HEK293T (cell line): ENCODE results near the gene FGFR2.

ENCODE experiments used
- CTCF ChIA-PET: fragments of 350-600 bp; formaldehyde crosslinking; extraction: SDS; loops from one replicate; lab custom pipeline; 2021; ENCODE audit warnings: antibody characterized with exemption, inconsistent platforms; lab: Yijun Ruan, JAX
- POLR2A ChIA-PET: fragments of 350-600 bp; formaldehyde crosslinking; extraction: SDS; loops from one replicate; lab custom pipeline; 2020; ENCODE audit warnings: antibody characterized with exemption, inconsistent platforms; lab: Yijun Ruan, JAX
- DNase-seq: peaks from one replicate; pipeline ENCODE4 v3.0.0; 2012; ENCODE audit warnings: mixed read lengths; ENCODE audit errors: extremely low spot score
- ARNT ChIP-seq: fragments of 450-650 bp; IDR thresholded peaks from 2 replicates; pipeline ENCODE4 v1.6.1; 2017; ENCODE audit warnings: mild to moderate bottlenecking
- BHLHE40 ChIP-seq: fragments of 450-650 bp; IDR thresholded peaks from 2 replicates; pipeline ENCODE4 v1.6.1; 2016; ENCODE audit warnings: mild to moderate bottlenecking, moderate library complexity, borderline replicate concordance
- CTBP1 ChIP-seq: fragments of 450-650 bp; IDR thresholded peaks from 2 replicates; pipeline ENCODE4 v1.6.1; 2016; ENCODE audit warnings: borderline replicate concordance
- ELF4 ChIP-seq: fragments of 450-650 bp; IDR thresholded peaks from 2 replicates; pipeline ENCODE4 v1.6.1; 2017; ENCODE audit warnings: antibody characterized with exemption
- FOXA1 ChIP-seq: fragments of 450-650 bp; IDR thresholded peaks from 2 replicates; pipeline ENCODE4 v1.6.1; 2016; ENCODE audit warnings: mild to moderate bottlenecking
- FOXK2 ChIP-seq: fragments of 450-650 bp; IDR thresholded peaks from 2 replicates; pipeline ENCODE4 v1.6.1; 2016; ENCODE audit warnings: mild to moderate bottlenecking
- FOXM1 ChIP-seq: fragments of 450-650 bp; IDR thresholded peaks from 2 replicates; pipeline ENCODE4 v1.6.1; 2017; ENCODE audit warnings: mild to moderate bottlenecking, borderline replicate concordance
- HDGF ChIP-seq: fragments of 450-650 bp; IDR thresholded peaks from 2 replicates; pipeline ENCODE4 v1.6.1; 2017; ENCODE audit warnings: antibody characterized with exemption, borderline replicate concordance
- L3MBTL2 ChIP-seq: fragments of 450-650 bp; conservative IDR thresholded peaks from 2 replicates; pipeline ENCODE4 v1.6.1; 2016; ENCODE audit warnings: mild to moderate bottlenecking
- LEF1 ChIP-seq: fragments of 450-650 bp; IDR thresholded peaks from 2 replicates; pipeline ENCODE4 v1.6.1; 2017; ENCODE audit warnings: mild to moderate bottlenecking, borderline replicate concordance
- NFRKB ChIP-seq: fragments of 450-650 bp; IDR thresholded peaks from 2 replicates; pipeline ENCODE4 v1.6.1; 2016; ENCODE audit warnings: mild to moderate bottlenecking, moderate library complexity
- SP1 ChIP-seq: fragments of 450-650 bp; IDR thresholded peaks from 2 replicates; pipeline ENCODE4 v1.6.1; 2017
- SUZ12 ChIP-seq: fragments of 450-650 bp; IDR thresholded peaks from 2 replicates; pipeline ENCODE4 v1.6.1; 2016; ENCODE audit warnings: mild to moderate bottlenecking
- TARDBP ChIP-seq: fragments of 450-650 bp; IDR thresholded peaks from 2 replicates; pipeline ENCODE4 v1.6.1; 2016
- ZNF384 ChIP-seq: fragments of 450-650 bp; IDR thresholded peaks from 2 replicates; pipeline ENCODE4 v1.6.1; 2016
- TF ChIP-seq, protein P1 (sequence below): fragments of 450-650 bp; IDR thresholded peaks from 2 replicates; pipeline ENCODE4 v1.6.1; 2016

Gene FGFR2

DNA sequence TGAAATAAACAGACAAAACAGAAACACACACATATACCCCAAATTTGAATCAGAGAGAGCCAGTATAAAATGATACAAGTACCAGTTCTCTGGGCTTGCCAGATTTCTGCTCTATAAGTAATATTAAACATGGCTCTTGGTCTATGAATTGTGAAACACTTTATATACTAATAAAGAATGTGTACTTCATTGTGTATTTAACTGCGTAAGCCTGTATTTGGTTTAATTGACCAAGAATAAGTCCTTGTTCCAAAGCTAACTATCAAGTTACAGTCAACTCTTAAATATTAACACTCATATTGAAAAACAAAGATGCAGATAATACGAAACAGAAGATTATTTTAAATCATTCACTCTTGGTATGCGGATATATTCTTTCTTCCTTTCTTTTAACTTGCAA, 8.7 kb downstream of the FGFR2 start:
- ChIA-PET POLR2A (no interaction called here), CTCF (no interaction called here)
- no peak for DNase-seq
- no peak for TF ChIP-seq ZNF384
- TF ChIP-seq SUZ12: no peak
- TF ChIP-seq NFRKB: no peak
- TF ChIP-seq LEF1: no peak
- TF ChIP-seq L3MBTL2: no peak
- no peak for TF ChIP-seq SP1

DNA sequence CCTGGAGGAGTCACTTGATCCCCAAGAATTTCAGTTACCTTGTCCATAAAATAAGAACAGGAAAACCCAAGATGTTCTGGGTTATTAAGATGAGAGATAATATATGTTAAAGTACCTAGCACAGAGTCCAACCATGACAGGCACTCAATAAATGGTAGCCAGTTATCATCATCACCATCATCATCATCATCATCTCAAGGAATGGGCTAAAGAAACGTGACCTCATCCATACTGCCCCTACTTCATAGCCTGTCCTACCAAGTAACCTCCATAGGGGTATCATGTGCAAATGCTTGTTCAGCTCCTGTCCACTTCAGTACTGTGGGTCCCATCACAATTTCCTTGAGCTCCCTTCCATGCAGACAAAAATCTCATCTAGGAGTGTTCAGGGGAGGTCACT, 14.4 kb downstream of the FGFR2 start:
- CTCF ChIA-PET: no interaction called here
- POLR2A ChIA-PET: no interaction called here
- TF ChIP-seq FOXA1 (no peak), NFRKB (no peak), FOXM1 (no peak)
- TF ChIP-seq, protein P1, sequence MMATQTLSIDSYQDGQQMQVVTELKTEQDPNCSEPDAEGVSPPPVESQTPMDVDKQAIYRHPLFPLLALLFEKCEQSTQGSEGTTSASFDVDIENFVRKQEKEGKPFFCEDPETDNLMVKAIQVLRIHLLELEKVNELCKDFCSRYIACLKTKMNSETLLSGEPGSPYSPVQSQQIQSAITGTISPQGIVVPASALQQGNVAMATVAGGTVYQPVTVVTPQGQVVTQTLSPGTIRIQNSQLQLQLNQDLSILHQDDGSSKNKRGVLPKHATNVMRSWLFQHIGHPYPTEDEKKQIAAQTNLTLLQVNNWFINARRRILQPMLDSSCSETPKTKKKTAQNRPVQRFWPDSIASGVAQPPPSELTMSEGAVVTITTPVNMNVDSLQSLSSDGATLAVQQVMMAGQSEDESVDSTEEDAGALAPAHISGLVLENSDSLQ: no peak
- no peak for DNase-seq

DNA sequence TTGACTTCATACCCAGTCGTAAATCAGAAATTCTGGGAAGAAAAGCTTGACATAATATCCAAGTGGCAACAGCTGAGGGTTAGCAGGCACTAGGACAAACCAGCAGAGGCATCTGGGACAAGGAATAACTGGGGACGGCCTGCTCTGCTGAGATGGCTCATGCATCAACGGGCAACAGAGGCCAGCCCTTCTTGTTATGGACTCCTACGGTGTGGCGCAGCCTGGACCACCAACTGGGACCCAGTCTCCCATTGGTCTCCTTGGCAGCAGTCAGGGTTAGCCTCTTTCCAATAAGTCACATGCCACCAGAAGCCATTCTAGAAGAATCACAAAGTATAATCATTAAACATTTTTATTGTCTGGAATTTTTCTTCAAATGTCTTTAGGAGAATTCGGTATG, 15.0 kb downstream of the FGFR2 start:
- TF ChIP-seq ELF4: no peak
- no peak for TF ChIP-seq CTBP1
- TF ChIP-seq FOXM1: no peak
- TF ChIP-seq FOXK2: no peak
- TF ChIP-seq, protein P1: no peak
- no peak for TF ChIP-seq SUZ12
- TF ChIP-seq LEF1: no peak
- TF ChIP-seq ZNF384: no peak
- no peak for TF ChIP-seq HDGF
- ChIA-PET POLR2A (no interaction called here), CTCF (no interaction called here)
- no peak for DNase-seq

DNA sequence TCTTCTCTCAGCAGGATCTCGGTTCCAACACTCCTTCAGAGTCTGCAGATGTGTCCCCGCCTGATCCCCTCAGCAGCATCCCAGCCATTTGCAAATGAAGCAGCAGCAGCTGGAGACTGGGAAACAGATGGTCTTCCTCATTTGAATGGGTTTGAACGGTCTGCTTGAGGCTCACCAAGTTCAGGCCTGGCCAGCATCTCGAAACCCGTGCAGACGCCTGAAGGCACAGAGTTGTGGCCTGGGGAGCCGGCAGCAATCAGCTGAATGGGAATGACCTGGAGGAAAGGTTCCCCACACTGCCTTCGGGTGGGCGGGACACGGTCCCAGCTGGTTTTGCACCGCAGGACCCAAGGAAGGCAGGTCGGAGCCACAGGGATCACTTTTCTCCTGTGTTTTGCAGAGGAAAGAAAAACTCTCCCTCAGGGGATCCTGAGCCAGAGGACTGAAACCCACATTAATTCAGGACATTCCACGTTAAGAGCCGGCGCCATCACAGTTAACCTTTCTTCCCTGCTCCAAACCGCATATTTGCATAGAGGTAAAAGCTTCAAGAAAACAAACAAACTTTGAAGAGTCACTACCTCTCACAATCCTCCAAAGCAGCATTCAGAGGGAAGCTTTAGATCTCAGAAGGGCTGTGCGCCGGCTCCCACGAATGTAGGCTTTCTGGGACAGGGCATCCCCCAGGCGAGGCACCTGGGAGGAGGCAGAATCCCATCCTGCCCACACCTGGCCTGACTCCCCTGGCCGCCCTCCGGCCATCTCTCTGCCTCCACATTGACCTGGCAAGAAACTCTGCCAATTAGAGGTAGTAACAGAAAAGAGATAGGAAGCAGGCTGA, 17.7 kb downstream of the FGFR2 start:
- DNase-seq: no peak
- TF ChIP-seq FOXA1 (no peak), BHLHE40 (no peak), ELF4 (no peak), CTBP1 (no peak), SP1 (no peak), FOXK2 (no peak), TARDBP (no peak), NFRKB (no peak), FOXM1 (no peak)
- TF ChIP-seq, protein P1: no peak
- POLR2A ChIA-PET: no interaction called here
- CTCF ChIA-PET: no interaction called here

DNA sequence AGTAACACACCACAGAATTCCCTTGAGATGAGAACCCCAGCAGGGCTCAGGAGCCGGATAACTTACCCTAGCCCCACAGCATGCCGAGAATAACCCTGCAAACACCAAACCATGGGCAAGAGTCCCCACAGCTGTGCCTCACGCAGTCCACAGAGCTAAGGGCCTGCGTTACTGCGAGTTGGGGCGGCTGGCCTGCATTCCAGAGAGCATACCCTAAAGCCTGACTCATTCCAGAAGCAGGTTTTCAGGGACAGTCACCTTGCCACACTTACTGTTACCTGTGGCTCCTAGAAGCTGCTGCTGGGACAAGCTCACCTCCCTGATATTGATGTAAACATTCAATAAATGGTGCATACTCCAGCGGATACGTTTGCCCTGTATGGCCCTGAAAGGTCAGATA, 18.6 kb downstream of the FGFR2 start:
- TF ChIP-seq FOXA1 (no peak), HDGF (no peak)
- POLR2A ChIA-PET: no interaction called here
- DNase-seq: no peak
- CTCF ChIA-PET: no interaction called here

DNA sequence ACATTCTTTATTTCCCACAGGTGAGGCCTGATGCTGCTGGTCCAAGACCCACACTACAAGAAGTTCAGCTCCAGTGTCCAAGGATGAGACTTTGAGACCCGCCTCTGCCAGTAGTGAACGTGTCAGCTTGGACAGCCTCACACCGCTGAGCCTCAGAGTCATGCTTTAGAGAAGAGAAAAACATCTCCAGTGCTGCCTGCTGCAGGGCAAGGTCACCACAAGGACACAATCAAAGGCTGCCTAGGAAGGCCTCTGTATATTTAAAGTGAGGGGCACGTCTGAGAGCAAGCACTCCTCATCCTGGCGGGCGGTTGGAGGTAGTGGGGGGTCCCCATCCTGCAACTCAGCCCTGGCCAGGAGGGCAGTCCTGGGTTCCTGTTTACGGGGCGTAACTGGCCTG, 19.3 kb downstream of the FGFR2 start:
- CTCF ChIA-PET: no interaction called here
- no peak for DNase-seq
- TF ChIP-seq ZNF384 (no peak), NFRKB (no peak), SUZ12 (no peak), FOXM1 (no peak), ELF4 (no peak), SP1 (no peak), ARNT (no peak), TARDBP (no peak), L3MBTL2 (no peak), BHLHE40 (no peak), FOXK2 (no peak), HDGF (no peak), CTBP1 (no peak), LEF1 (no peak), FOXA1 (no peak)
- TF ChIP-seq, protein P1: no peak
- POLR2A ChIA-PET: no interaction called here
